BE2C (cell line): ENCODE results near the gene HLCS.

ENCODE experiments used
- DNase-seq: peaks from one replicate; pipeline ENCODE4 v3.0.0-alpha.2; 2020
- H3K27me3 ChIP-seq: fragments of 250-450 bp; sonication (Bioruptor Pico); 2 replicates; pipeline ENCODE4 v1.5.1; 2020; ENCODE audit warnings: mild to moderate bottlenecking
- H3K36me3 ChIP-seq: fragments of 250-450 bp; sonication (Bioruptor Pico); 2 replicates; pipeline ENCODE4 v1.5.1; 2020; ENCODE audit warnings: mild to moderate bottlenecking
- H3K4me1 ChIP-seq: fragments of 250-450 bp; sonication (Bioruptor Pico); 2 replicates; pipeline ENCODE4 v1.5.1; 2020
- H3K4me3 ChIP-seq: 2 replicates; pipeline ENCODE4 v1.5.1; 2011; ENCODE audit warnings: low read depth, low read length
- H3K9me3 ChIP-seq: fragments of 250-450 bp; sonication (Bioruptor Pico); 2 replicates; pipeline ENCODE4 v1.5.1; 2020
- CTCF ChIP-seq: IDR thresholded peaks from 2 replicates; pipeline ENCODE4 v1.5.1; 2012; ENCODE audit warnings: mild to moderate bottlenecking, low read depth, low read length

The HLCS gene

GRCh38 chr21:36722370-36723368, 243.8 kb downstream of the HLCS start:
- Histone ChIP-seq H3K36me3 (no peaks in the 10 kb centered on the region), H3K27me3 (peaks cover 60% of the 10 kb centered on the region), H3K4me3 (no peak overlapping the region), H3K9me3 (no peaks in the 10 kb centered on the region), H3K4me1 (no peaks in the 10 kb centered on the region)
- no peak for DNase-seq
- TF ChIP-seq CTCF, result no peak

GRCh38 chr21:36721817-36722216, 244.7 kb downstream of the HLCS start:
- Histone ChIP-seq H3K4me3 (no peak overlapping the region), H3K27me3 (peaks cover 66% of the 10 kb centered on the region), H3K36me3 (no peaks in the 10 kb centered on the region), H3K9me3 (no peaks in the 10 kb centered on the region), H3K4me1 (no peaks in the 10 kb centered on the region)
- no peak for TF ChIP-seq CTCF
- DNase-seq, result no peak

GRCh38 chr21:36719614-36720013, 246.9 kb downstream of the HLCS start:
- DNase-seq, result no peak
- no peak for TF ChIP-seq CTCF
- Histone ChIP-seq H3K4me3 (no peak overlapping the region), H3K36me3 (no peaks in the 10 kb centered on the region), H3K9me3 (no peaks in the 10 kb centered on the region), H3K4me1 (no peaks in the 10 kb centered on the region), H3K27me3 (peaks cover 85% of the 10 kb centered on the region)

- Histone ChIP-seq H3K4me1 (no peaks in the 10 kb centered on the region), H3K36me3 (no peaks in the 10 kb centered on the region), H3K9me3 (no peaks in the 10 kb centered on the region), H3K4me3 (no peak overlapping the region), H3K27me3 (peaks cover 88% of the 10 kb centered on the region)
- no peak for TF ChIP-seq CTCF
- DNase-seq, result no peak
These were observed 247.4 kb downstream of the HLCS start for GRCh38 chr21:36718951-36719501.

- Histone ChIP-seq H3K4me1 (no peaks in the 10 kb centered on the region), H3K4me3 (no peak overlapping the region), H3K36me3 (no peaks in the 10 kb centered on the region), H3K9me3 (no peaks in the 10 kb centered on the region), H3K27me3 (peaks cover 90% of the 10 kb centered on the region)
- TF ChIP-seq CTCF, result no peak
- DNase-seq, result no peak
These were observed 248.5 kb downstream of the HLCS start for GRCh38 chr21:36717976-36718375.

- peaks cover 92% of the 10 kb centered on the region for H3K27me3 ChIP-seq
- no peak for TF ChIP-seq CTCF
- DNase-seq, result no peak
- no peaks in the 10 kb centered on the region for H3K36me3 ChIP-seq
- no peak overlapping the region for H3K4me3 ChIP-seq
- no peaks in the 10 kb centered on the region for H3K4me1 ChIP-seq
- no peaks in the 10 kb centered on the region for H3K9me3 ChIP-seq
These were observed 249.6 kb downstream of the HLCS start for GRCh38 chr21:36716836-36717235.
